ENCODE results near the gene EPAS1. TPM values are rescaled to one million over a fixed set of nuclear protein-coding genes. Genes with fewer than 3 reads are reported as not detected.

The EPAS1 gene
- total RNA-seq, 1 donor from 2014 or later, result 48.5 TPM

DNA sequence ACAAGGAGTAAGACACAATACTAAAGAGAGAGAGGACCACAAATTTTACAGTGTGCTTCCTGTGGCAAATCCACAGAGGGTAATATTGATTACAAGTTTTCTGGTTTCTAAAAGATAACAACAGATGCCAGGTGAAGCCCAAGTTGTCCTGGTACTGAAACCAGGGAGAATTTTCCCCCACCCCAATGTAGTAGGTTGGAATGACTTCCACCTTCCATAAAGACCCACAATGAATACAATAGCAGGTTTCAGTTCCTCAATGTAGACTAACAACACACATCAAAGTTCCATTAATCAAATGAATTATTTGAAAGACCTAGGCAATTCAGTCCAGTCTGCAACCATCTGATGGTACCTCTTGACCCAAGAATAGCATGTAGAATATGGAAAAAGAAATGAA is 138.1 kb downstream of the EPAS1 start:
- no peak for DNase-seq (ENCODE audit: low read depth)

DNA sequence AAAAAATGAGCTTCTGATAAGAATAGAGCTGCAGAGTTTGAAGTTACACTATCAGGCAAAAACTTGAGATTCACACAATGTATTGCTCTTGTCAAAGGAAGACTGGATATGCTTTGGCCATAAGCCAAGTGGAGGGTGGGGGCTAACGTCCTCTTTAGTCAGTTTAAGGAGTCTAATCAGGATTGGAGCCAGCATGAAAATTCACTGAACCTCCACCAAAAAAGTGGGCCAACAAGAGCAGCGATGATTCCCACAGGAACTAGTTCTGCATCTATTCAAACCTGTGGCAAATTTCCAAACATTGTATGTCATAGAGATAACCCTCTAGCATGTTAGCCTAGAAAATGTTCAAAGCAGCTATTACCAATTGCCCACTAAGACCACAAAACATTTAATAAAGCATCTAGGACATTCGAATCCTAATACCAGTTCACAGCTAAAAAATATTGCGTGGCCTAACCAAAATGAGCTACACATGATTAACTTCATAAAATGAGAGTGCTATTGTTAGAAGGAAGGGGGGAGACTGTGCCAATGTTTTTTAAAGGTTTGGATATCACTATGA is 138.7 kb downstream of the EPAS1 start:
- DNase-seq (ENCODE audit: low read depth), result peak; percentile 34

Other genes with a start within 250 kb of the EPAS1 start
- gene TMEM247, start 182.2 kb downstream of the EPAS1 start, total RNA-seq, result not detected in 2 replicates
- gene RHOQ, start 245.1 kb downstream of the EPAS1 start, total RNA-seq, result 79.0 and 90.9 TPM in 2 replicates
- gene ATP6V1E2, start 245.2 kb downstream of the EPAS1 start, total RNA-seq, result 2.2 and 4.1 TPM in 2 replicates